Measurements from ENCODE around the gene KIAA0586. TPM values are rescaled to one million over a fixed set of nuclear protein-coding genes. Genes with fewer than 3 reads are reported as not detected.
"Not testable (repeated sequence)": the region's sequence is repeated elsewhere in the genome, so short reads cannot be mapped to it uniquely, and the experiment has no call there.

Gene KIAA0586
- total RNA-seq, 6 experiments from 2014 or later: 16.6 to 29.1 (median 26.0) TPM

- H3K9me3 Mint-ChIP-seq: no peaks in the 10 kb centered on the region
- H3K27ac Mint-ChIP-seq: no peak overlapping the region
- peaks cover 12% of the 10 kb centered on the region for H3K4me1 Mint-ChIP-seq (ENCODE audit: low read depth)
- TF ChIP-seq, protein P1, sequence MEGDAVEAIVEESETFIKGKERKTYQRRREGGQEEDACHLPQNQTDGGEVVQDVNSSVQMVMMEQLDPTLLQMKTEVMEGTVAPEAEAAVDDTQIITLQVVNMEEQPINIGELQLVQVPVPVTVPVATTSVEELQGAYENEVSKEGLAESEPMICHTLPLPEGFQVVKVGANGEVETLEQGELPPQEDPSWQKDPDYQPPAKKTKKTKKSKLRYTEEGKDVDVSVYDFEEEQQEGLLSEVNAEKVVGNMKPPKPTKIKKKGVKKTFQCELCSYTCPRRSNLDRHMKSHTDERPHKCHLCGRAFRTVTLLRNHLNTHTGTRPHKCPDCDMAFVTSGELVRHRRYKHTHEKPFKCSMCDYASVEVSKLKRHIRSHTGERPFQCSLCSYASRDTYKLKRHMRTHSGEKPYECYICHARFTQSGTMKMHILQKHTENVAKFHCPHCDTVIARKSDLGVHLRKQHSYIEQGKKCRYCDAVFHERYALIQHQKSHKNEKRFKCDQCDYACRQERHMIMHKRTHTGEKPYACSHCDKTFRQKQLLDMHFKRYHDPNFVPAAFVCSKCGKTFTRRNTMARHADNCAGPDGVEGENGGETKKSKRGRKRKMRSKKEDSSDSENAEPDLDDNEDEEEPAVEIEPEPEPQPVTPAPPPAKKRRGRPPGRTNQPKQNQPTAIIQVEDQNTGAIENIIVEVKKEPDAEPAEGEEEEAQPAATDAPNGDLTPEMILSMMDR (IDR thresholded peaks at IDR 0.05): no peak
- DNase-seq: no peak
- H3K36me3 Mint-ChIP-seq (ENCODE audit: low read depth): no peaks in the 10 kb centered on the region
- no peak overlapping the region for H3K4me3 Mint-ChIP-seq
- peaks cover 4% of the 10 kb centered on the region for H3K27me3 Mint-ChIP-seq (ENCODE audit: insufficient read depth)
Observed at GRCh38 chr14:58575956-58576355, 148.4 kb downstream of the KIAA0586 start.

DNA sequence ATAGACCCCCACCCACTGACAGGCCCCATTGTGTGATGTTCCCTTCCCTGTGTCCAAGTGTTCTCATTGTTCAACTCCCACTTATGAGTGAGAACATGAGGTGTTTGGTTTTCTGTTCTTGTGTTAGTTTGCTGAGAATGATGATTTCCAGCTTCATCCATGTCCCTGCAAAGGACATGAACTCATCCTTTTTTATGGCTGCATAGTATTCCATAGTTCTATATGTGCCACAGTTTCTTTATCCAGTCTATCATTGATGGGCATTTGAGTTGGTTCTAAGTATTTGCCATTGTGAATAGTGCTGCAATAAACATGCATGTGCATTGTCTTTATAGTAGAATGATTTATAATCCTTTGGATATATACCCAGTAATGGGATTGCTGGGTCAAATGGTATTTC, 152.5 kb downstream of the KIAA0586 start:
- not testable (repeated sequence) for H3K27me3 Mint-ChIP-seq (ENCODE audit: insufficient read depth)

GRCh38 chr14:58581389-58581788, 153.9 kb downstream of the KIAA0586 start:
- H3K27ac Mint-ChIP-seq; H3K4me3 Mint-ChIP-seq; H3K9me3 Mint-ChIP-seq; H3K36me3 Mint-ChIP-seq (ENCODE audit: low read depth); DNase-seq; H3K27me3 Mint-ChIP-seq (ENCODE audit: insufficient read depth): not testable (repeated sequence)
- H3K4me1 Mint-ChIP-seq (ENCODE audit: low read depth): peaks cover 15% of the 10 kb centered on the region

More for the DNA sequence above, 152.5 kb downstream of the KIAA0586 start:
- not testable (repeated sequence) for H3K9me3 Mint-ChIP-seq; H3K4me3 Mint-ChIP-seq; H3K36me3 Mint-ChIP-seq (ENCODE audit: low read depth); H3K27ac Mint-ChIP-seq; DNase-seq
- peaks cover 13% of the 10 kb centered on the region for H3K4me1 Mint-ChIP-seq (ENCODE audit: low read depth)

DNA sequence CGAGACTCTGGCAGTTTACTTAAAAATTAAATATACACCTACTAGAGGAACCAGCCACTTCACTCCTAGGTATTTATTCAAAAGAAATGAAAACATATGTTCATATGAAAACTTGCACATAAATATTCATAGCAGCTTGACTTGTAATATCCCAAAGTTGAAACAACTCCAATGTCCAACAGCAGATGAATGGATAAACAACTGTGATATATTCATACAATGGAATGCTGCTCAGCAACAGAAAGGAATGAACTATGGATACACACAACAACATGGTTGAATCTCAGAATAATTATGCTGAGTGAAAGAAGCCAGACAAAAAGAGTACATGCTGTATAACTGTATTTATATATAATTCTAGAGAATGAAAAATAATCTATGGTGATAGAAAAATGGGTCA, 156.9 kb downstream of the KIAA0586 start:
- no peak overlapping the region for H3K4me3 Mint-ChIP-seq
- peaks cover 7% of the 10 kb centered on the region; the same call in 1 of the 2 replicates for H3K36me3 Mint-ChIP-seq (ENCODE audit: low read depth)
- H3K27me3 Mint-ChIP-seq (ENCODE audit: insufficient read depth): peaks cover 2% of the 10 kb centered on the region; the same call in 1 of the 2 replicates
- H3K9me3 Mint-ChIP-seq: peaks cover 8% of the 10 kb centered on the region; the same call in 1 of the 2 replicates
- H3K4me1 Mint-ChIP-seq (ENCODE audit: low read depth): peaks cover 31% of the 10 kb centered on the region
- TF ChIP-seq, protein P1 (IDR thresholded peaks at IDR 0.05): no peak; the same call in 1 of the 2 replicates
- DNase-seq: no peak
- peak overlapping the region; percentile 51 for H3K27ac Mint-ChIP-seq

DNA sequence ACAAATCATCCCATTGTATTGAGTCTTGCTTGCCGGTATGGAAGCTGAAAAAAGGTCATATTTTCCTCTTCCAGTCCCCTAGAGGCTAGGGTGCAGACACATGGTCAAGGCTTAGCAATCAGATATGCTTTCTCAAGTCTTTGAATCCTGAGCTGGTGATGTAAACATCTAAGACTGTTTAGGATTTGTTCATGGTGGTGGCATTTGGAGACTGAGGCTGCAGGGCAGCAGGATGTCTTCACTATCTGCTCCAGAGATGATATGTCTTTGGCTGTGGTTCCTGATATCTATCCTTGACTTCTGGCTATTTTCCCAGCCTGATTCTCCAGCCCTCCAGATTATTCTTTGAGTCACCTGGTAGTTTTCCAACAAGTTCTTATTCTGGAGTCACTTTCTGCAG, 159.8 kb downstream of the KIAA0586 start:
- Mint-ChIP-seq H3K4me3 (no peak overlapping the region), H3K4me1 (ENCODE audit: low read depth) (peaks cover 31% of the 10 kb centered on the region), H3K36me3 (ENCODE audit: low read depth) (peaks cover 7% of the 10 kb centered on the region; the same call in 1 of the 2 replicates), H3K9me3 (peaks cover 8% of the 10 kb centered on the region; the same call in 1 of the 2 replicates), H3K27ac (peak overlapping the region; percentile 33), H3K27me3 (ENCODE audit: insufficient read depth) (peaks cover 14% of the 10 kb centered on the region)
- TF ChIP-seq, protein P1 (IDR thresholded peaks at IDR 0.05): no peak
- peak; percentile 57 for DNase-seq

DNA sequence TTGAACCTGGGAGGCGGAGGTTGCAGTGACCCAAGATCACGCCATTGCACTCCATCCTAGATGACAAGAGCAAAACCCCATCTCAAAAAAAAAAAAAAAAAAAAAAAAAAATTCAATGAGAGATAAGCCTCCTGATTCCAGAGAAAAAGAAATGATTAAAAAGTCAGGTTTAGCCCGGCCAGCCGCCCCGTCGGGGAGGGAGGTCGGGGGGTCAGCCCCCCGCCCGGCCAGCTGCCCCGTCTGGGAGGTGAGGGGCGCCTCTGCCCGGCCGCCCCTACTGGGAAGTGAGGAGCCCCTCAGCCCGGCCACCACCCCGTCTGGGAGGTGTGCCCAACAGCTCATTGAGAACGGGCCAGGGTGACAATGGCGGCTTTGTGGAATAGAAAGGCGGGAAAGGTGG, 160.8 kb downstream of the KIAA0586 start:
- not testable (repeated sequence) for H3K36me3 Mint-ChIP-seq (ENCODE audit: low read depth); DNase-seq; H3K9me3 Mint-ChIP-seq; H3K27ac Mint-ChIP-seq; H3K4me3 Mint-ChIP-seq
- peaks cover 17% of the 10 kb centered on the region for H3K27me3 Mint-ChIP-seq (ENCODE audit: insufficient read depth)
- peaks cover 31% of the 10 kb centered on the region for H3K4me1 Mint-ChIP-seq (ENCODE audit: low read depth)

GRCh38 chr14:58593977-58594376, 166.5 kb downstream of the KIAA0586 start:
- DNase-seq: no peak
- Mint-ChIP-seq H3K4me1 (ENCODE audit: low read depth) (no peaks in the 10 kb centered on the region), H3K4me3 (no peak overlapping the region), H3K36me3 (ENCODE audit: low read depth) (no peaks in the 10 kb centered on the region), H3K9me3 (no peaks in the 10 kb centered on the region), H3K27ac (no peak overlapping the region), H3K27me3 (ENCODE audit: insufficient read depth) (peaks cover 26% of the 10 kb centered on the region)
- TF ChIP-seq, protein P1 (IDR thresholded peaks at IDR 0.05): no peak
